A673 (cell line): ENCODE results near the gene TAOK3. TPM values are rescaled to one million over a fixed set of nuclear protein-coding genes. Genes with fewer than 3 reads are reported as not detected.

Experiments
- BruUV-seq: library from RNA; stranded (reverse); fragments of 400-500 nt; replicated peaks from 2 replicates; lab custom pipeline; 2021; lab: Mats Ljungman, UMichigan
- CTCF ChIA-PET: fragments of 300-600 bp; sonication (Branson Sonifier 250); formaldehyde crosslinking; loops from one replicate; lab custom pipeline; 2022; ENCODE audit warnings: antibody characterized with exemption; lab: Charles Lee
- POLR2A ChIA-PET: fragments of 300-600 bp; sonication (Branson Sonifier 250); formaldehyde crosslinking; loops from one replicate; lab custom pipeline; 2022; ENCODE audit warnings: antibody characterized with exemption; ENCODE audit not compliant: low non-redundant PET; lab: Charles Lee
- DNase-seq: peaks from one replicate; pipeline ENCODE4 v3.0.0-alpha.2; 2015; ENCODE audit warnings: low spot score
- H3K27ac ChIP-seq: fragments of 200-600 bp; sonication (generic); 2 replicates; pipeline ENCODE4 v1.5.1; 2016; ENCODE audit warnings: mixed run types, low read depth, mild to moderate bottlenecking, mixed read lengths, antibody characterized with exemption, low read length; ENCODE audit not compliant: poor library complexity, severe bottlenecking
- H3K27me3 ChIP-seq: fragments of 200-600 bp; sonication (generic); replicated peaks from 2 replicates; pipeline ENCODE4 v1.6.1; 2017; ENCODE audit warnings: mixed run types, low read depth, mild to moderate bottlenecking, mixed read lengths, antibody characterized with exemption, low read length; ENCODE audit not compliant: insufficient read depth, poor library complexity
- H3K36me3 ChIP-seq: fragments of 200-600 bp; sonication (generic); 2 replicates; pipeline ENCODE4 v1.6.1; 2016; ENCODE audit warnings: mixed run types, mild to moderate bottlenecking, mixed read lengths, antibody characterized with exemption, low read length; ENCODE audit not compliant: insufficient read depth, poor library complexity, severe bottlenecking
- H3K4me1 ChIP-seq: fragments of 200-600 bp; sonication (generic); 2 replicates; pipeline ENCODE4 v1.6.1; 2017; ENCODE audit warnings: mixed run types, mild to moderate bottlenecking, mixed read lengths, antibody characterized with exemption, low read length; ENCODE audit not compliant: insufficient read depth, poor library complexity, severe bottlenecking
- H3K4me3 ChIP-seq: fragments of 200-600 bp; sonication (generic); 2 replicates; pipeline ENCODE4 v1.5.1; 2016; ENCODE audit warnings: low read depth, mixed run types, mild to moderate bottlenecking, mixed read lengths, low read length; ENCODE audit not compliant: poor library complexity, severe bottlenecking
- H3K9me3 ChIP-seq: fragments of 200-600 bp; sonication (generic); 2 replicates; pipeline ENCODE4 v1.6.1; 2016; ENCODE audit warnings: mixed run types, low read depth, mild to moderate bottlenecking, mixed read lengths, antibody characterized with exemption, low read length; ENCODE audit not compliant: poor library complexity, severe bottlenecking
- CTCF ChIP-seq: fragments of 300-800, 200-600 bp; sonication (generic); conservative IDR thresholded peaks from 2 replicates; pipeline ENCODE4 v1.5.1; 2017; ENCODE audit warnings: low read depth, mild to moderate bottlenecking, antibody characterized with exemption, low read length, moderate library complexity, mixed read lengths
- EZH2 ChIP-seq: fragments of 200-600 bp; sonication (generic); IDR thresholded peaks from 2 replicates; pipeline ENCODE4 v1.6.1; 2017; ENCODE audit warnings: borderline replicate concordance, low read depth, mild to moderate bottlenecking, mixed read lengths, antibody characterized with exemption, low read length; ENCODE audit not compliant: poor library complexity, severe bottlenecking
- intact Hi-C: fragments of 100-400 bp; cut with micrococcal nuclease; formaldehyde crosslinking; loops from one replicate; pipeline ENCODE4 v1.10.0; 2022; ENCODE audit not compliant: unreplicated experiment
- total RNA-seq: library from RNA; stranded (reverse); gene quantifications from 2 replicates; pipeline ENCODE4 v1.2.3, GENCODE V29; 2021

The TAOK3 gene
- total RNA-seq, 1 experiment from 2014 or later: 48.9 TPM

GRCh38 chr12:118334241-118334640 lies 38.5 kb downstream of the TAOK3 start:
- Histone ChIP-seq H3K4me3 (no peak overlapping the region), H3K9me3 (no peaks in the 10 kb centered on the region), H3K36me3 (no peaks in the 10 kb centered on the region), H3K4me1 (peaks cover 75% of the 10 kb centered on the region), H3K27me3 (no peaks in the 10 kb centered on the region), H3K27ac (no peak overlapping the region)
- CTCF ChIA-PET: no interaction called here
- BruUV-seq: no TSS peak
- intact Hi-C loops: no loop called here
- TF ChIP-seq EZH2 (no peak), CTCF (no peak)
- no peak for DNase-seq
- POLR2A ChIA-PET: interaction anchor here (0.6 kb wide), 2 partner anchors 351 to 1867 kb away, joined by 8 to 13 read pairs; no protein-coding TSS in a partner anchor

- Histone ChIP-seq H3K27me3 (no peaks in the 10 kb centered on the region), H3K36me3 (no peaks in the 10 kb centered on the region), H3K4me1 (peaks cover 75% of the 10 kb centered on the region), H3K4me3 (peak overlapping the region; percentile 7), H3K9me3 (no peaks in the 10 kb centered on the region), H3K27ac (peak overlapping the region; percentile 34)
- peak; percentile 84 for DNase-seq
- ChIA-PET POLR2A (no interaction called here), CTCF (no interaction called here)
- intact Hi-C loops: no loop called here
- TF ChIP-seq CTCF (no peak), EZH2 (no peak)
- no TSS peak for BruUV-seq
These were observed 40.2 kb downstream of the TAOK3 start for GRCh38 chr12:118332511-118332910.

- DNase-seq: peak; percentile 76
- intact Hi-C loops: loop anchor here (2.0 kb wide), 1 partner anchor 46 kb away; the partner anchor contains the start of gene SUDS3
- peaks cover 73% of the 10 kb centered on the region for H3K4me1 ChIP-seq
- peaks cover 4% of the 10 kb centered on the region for H3K36me3 ChIP-seq
- no peaks in the 10 kb centered on the region for H3K27me3 ChIP-seq
- H3K4me3 ChIP-seq: no peak overlapping the region
- TF ChIP-seq EZH2: no peak
- TF ChIP-seq CTCF: no peak
- no TSS peak for BruUV-seq
- POLR2A ChIA-PET: no interaction called here
- H3K9me3 ChIP-seq: no peaks in the 10 kb centered on the region
- CTCF ChIA-PET: no interaction called here
- peak overlapping the region; percentile 70 for H3K27ac ChIP-seq
These were observed 42.2 kb downstream of the TAOK3 start for GRCh38 chr12:118330421-118331018.
